ENCODE results near the gene PIK3CD. TPM values are rescaled to one million over a fixed set of nuclear protein-coding genes. Genes with fewer than 3 reads are reported as not detected.

PIK3CD gene
- total RNA-seq, 1 experiment from 2014 or later, result 43.5 TPM

DNA sequence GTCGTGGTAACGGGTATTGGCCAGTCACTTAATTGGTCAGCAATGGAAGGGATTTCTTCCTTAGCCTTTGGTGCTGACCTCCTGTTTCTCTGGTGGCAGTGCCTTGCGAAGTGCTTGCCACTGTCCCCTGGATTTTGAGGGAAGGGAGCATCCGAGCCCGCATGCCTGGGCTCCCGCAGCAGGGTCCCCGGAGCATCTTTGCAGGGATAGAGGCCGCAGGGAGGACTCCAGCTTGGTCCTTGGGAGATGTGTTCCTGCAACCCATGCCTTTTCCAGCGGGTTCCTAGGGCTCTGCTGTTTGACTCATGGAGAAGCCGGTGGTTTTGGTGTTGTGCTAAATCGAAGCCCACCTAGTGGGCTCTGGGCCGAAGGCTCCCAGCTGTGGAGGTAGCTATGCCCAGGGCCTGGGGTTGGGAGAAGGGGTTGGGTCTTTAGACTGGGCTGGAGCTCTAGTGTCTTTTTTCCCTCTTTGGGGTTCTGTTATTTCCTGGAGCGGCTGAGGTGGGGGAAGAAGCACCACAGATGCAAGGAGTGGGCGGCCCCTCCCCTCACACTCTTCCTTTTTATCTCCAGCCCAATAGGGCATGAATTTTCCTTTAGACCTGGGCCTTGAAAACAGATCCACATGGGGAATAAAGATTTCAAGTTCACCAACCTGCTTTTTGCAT lies 39.0 kb downstream of the PIK3CD start:
- no peaks in the 10 kb centered on the region for H3K9me2 ChIP-seq (replicated peaks; ENCODE audit: insufficient read depth, low read length)
- H3K4me3 ChIP-seq (ENCODE audit: low read length), result no peak overlapping the region
- no peak for DNase-seq
- H3K4me1 ChIP-seq (ENCODE audit: low read length), result peaks cover 42% of the 10 kb centered on the region
- no peak overlapping the region for H2AFZ ChIP-seq (ENCODE audit: low read length)
- no peaks in the 10 kb centered on the region for H4K20me1 ChIP-seq (ENCODE audit: insufficient read depth, low read depth, low read length)
- H3K27me3 ChIP-seq (ENCODE audit: low read length), result no peaks in the 10 kb centered on the region
- no peaks in the 10 kb centered on the region for H3K9me3 ChIP-seq (ENCODE audit: low read length)
- H3K36me3 ChIP-seq (ENCODE audit: insufficient read depth, low read length), result no peaks in the 10 kb centered on the region
- no peak overlapping the region for H3K9ac ChIP-seq (ENCODE audit: low read length)
- H3K79me2 ChIP-seq (ENCODE audit: low read length), result peaks cover 39% of the 10 kb centered on the region
- H3K27ac ChIP-seq (ENCODE audit: low read length), result peak overlapping the region; percentile 15; the same call in 1 of the 2 replicates
- H3K4me2 ChIP-seq (ENCODE audit: low read depth, low read length, poor library complexity, severe bottlenecking), result peak overlapping the region; percentile 36

DNA sequence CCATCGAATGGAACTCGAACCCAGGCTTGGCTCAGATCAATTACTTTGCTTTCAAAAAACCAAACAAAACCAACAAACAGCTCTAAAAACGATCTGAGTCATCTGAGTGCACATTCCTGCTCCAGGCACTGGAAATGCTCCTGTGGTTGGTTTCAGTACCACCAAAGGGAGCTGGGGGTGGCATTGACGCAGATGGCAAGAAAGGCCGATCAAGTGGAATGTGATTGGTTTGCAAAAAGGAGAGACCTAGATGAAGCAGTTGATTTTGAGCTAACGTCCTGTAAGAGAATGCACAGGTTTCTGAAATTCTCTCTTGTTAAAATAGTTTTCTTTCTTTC lies 39.5 kb downstream of the PIK3CD start:
- DNase-seq, result no peak
- Histone ChIP-seq H3K9ac (ENCODE audit: low read length) (no peak overlapping the region), H3K79me2 (ENCODE audit: low read length) (peaks cover 34% of the 10 kb centered on the region), H3K36me3 (ENCODE audit: insufficient read depth, low read length) (no peaks in the 10 kb centered on the region), H3K4me2 (ENCODE audit: low read depth, low read length, poor library complexity, severe bottlenecking) (no peak overlapping the region), H3K27ac (ENCODE audit: low read length) (no peak overlapping the region; the same call in 1 of the 2 replicates), H4K20me1 (ENCODE audit: insufficient read depth, low read depth, low read length) (no peaks in the 10 kb centered on the region), H3K4me3 (ENCODE audit: low read length) (no peak overlapping the region), H3K4me1 (ENCODE audit: low read length) (peaks cover 37% of the 10 kb centered on the region), H3K27me3 (ENCODE audit: low read length) (no peaks in the 10 kb centered on the region), H3K9me3 (ENCODE audit: low read length) (no peaks in the 10 kb centered on the region), H2AFZ (ENCODE audit: low read length) (no peak overlapping the region), H3K9me2 (replicated peaks; ENCODE audit: insufficient read depth, low read length) (no peaks in the 10 kb centered on the region)

DNA sequence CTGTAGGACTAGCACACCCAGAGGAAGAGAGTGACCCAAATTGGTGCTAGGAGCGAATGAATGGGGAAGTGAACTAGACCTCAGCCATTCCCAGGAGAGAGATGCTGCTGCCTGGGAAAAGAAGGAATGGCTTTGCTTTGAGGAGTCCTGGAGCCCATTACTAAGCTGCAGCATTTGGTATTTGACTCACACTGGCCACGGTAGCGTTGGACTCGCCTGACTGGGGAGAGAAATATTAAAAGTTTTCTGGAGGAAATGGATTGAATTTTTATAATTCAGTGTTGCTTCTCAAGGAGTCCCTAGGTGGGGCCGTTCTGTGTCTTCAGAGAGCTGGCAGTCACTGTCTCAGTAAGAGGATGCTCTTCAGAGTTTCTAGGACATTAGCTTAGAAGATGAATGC lies 40.2 kb downstream of the PIK3CD start:
- Histone ChIP-seq H3K9me2 (replicated peaks; ENCODE audit: insufficient read depth, low read length) (no peaks in the 10 kb centered on the region), H3K36me3 (ENCODE audit: insufficient read depth, low read length) (no peaks in the 10 kb centered on the region), H3K4me2 (ENCODE audit: low read depth, low read length, poor library complexity, severe bottlenecking) (no peak overlapping the region), H4K20me1 (ENCODE audit: insufficient read depth, low read depth, low read length) (no peaks in the 10 kb centered on the region), H3K4me1 (ENCODE audit: low read length) (peaks cover 31% of the 10 kb centered on the region), H3K4me3 (ENCODE audit: low read length) (no peak overlapping the region), H3K9ac (ENCODE audit: low read length) (no peak overlapping the region), H3K27me3 (ENCODE audit: low read length) (no peaks in the 10 kb centered on the region), H3K9me3 (ENCODE audit: low read length) (no peaks in the 10 kb centered on the region), H3K27ac (ENCODE audit: low read length) (no peak overlapping the region; the same call in 1 of the 2 replicates), H3K79me2 (ENCODE audit: low read length) (peaks cover 28% of the 10 kb centered on the region), H2AFZ (ENCODE audit: low read length) (no peak overlapping the region)
- no peak for DNase-seq

DNA sequence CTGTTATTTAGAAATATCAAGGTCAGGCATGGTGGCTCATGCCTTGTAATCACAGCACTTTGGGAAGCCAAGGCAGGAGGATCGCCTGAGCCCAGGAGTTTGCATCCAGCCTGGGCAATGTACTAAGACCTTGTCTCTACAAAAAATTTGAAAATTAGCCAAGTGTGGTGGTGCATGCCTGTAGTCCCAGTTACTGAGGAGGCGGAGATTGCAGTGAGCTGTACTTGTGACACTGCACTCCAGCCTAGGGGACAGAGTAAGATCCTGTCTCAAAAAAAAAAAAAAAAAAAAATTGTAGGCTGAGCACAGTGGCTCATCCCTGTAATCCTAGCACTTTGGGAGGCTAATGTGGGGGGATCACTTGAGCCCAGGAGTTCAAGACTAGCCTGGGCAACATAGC lies 45.3 kb downstream of the PIK3CD start:
- H3K4me2 ChIP-seq (ENCODE audit: low read depth, low read length, poor library complexity, severe bottlenecking), result no peak overlapping the region
- DNase-seq, result peak; percentile 59
- no peaks in the 10 kb centered on the region for H3K27me3 ChIP-seq (ENCODE audit: low read length)
- no peaks in the 10 kb centered on the region for H3K4me1 ChIP-seq (ENCODE audit: low read length)
- H3K4me3 ChIP-seq (ENCODE audit: low read length), result no peak overlapping the region
- no peak overlapping the region for H3K9ac ChIP-seq (ENCODE audit: low read length)
- no peak overlapping the region for H2AFZ ChIP-seq (ENCODE audit: low read length)
- H3K36me3 ChIP-seq (ENCODE audit: insufficient read depth, low read length), result no peaks in the 10 kb centered on the region
- no peaks in the 10 kb centered on the region; the same call in 1 of the 2 replicates for H3K79me2 ChIP-seq (ENCODE audit: low read length)
- no peak overlapping the region for H3K27ac ChIP-seq (ENCODE audit: low read length)
- no peaks in the 10 kb centered on the region for H4K20me1 ChIP-seq (ENCODE audit: insufficient read depth, low read depth, low read length)
- H3K9me3 ChIP-seq (ENCODE audit: low read length), result no peaks in the 10 kb centered on the region
- no peaks in the 10 kb centered on the region for H3K9me2 ChIP-seq (replicated peaks; ENCODE audit: insufficient read depth, low read length)

DNA sequence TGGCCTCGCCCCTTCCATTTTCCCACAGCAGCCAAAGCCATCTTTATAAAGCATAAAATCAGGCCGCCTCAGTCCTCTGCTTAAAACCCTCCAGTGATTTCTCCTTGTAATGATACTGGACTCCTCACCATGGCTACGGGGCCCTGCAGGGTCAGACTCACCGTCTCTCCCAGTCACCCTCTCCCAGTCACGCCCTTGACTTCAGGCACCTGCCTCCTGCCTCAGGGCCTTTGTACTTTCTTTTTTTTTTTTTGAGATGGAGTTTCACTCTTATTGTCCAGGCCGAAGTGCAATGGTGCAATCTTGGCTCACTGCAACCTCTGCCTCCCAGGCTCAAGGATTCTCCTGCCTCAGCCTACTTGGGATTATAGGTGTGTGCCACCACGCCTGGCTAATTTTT lies 47.8 kb downstream of the PIK3CD start:
- no peak overlapping the region for H3K27ac ChIP-seq (ENCODE audit: low read length)
- no peak overlapping the region for H3K4me2 ChIP-seq (ENCODE audit: low read depth, low read length, poor library complexity, severe bottlenecking)
- no peaks in the 10 kb centered on the region for H3K9me2 ChIP-seq (replicated peaks; ENCODE audit: insufficient read depth, low read length)
- no peaks in the 10 kb centered on the region for H4K20me1 ChIP-seq (ENCODE audit: insufficient read depth, low read depth, low read length)
- H3K27me3 ChIP-seq (ENCODE audit: low read length), result no peaks in the 10 kb centered on the region
- H3K4me3 ChIP-seq (ENCODE audit: low read length), result no peak overlapping the region
- no peak overlapping the region for H3K9ac ChIP-seq (ENCODE audit: low read length)
- H3K9me3 ChIP-seq (ENCODE audit: low read length), result no peaks in the 10 kb centered on the region
- H3K4me1 ChIP-seq (ENCODE audit: low read length), result peaks cover 8% of the 10 kb centered on the region
- H3K36me3 ChIP-seq (ENCODE audit: insufficient read depth, low read length), result no peaks in the 10 kb centered on the region
- no peak overlapping the region for H2AFZ ChIP-seq (ENCODE audit: low read length)
- DNase-seq, result no peak
- peaks cover 9% of the 10 kb centered on the region; the same call in 1 of the 2 replicates for H3K79me2 ChIP-seq (ENCODE audit: low read length)

DNA sequence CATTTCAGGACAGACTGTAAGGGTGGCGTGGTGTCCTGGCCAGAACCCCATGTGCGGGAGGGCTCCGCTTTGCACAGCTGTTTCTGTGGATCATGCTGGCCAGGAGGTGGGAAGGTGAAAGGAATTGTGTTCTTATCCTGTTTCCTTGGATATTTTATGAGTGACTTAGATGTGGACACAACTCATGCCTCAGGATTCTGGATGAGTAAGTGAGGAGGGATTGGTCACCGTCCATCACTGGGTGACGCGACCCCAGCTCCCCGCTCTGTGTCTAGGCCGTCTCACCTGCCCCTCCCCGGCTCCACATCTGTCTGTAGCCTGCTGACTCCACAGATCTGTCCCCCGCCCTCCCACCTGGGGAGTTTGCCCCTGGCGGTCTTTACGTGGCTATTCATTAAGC lies 48.8 kb downstream of the PIK3CD start:
- Histone ChIP-seq H3K9me2 (replicated peaks; ENCODE audit: insufficient read depth, low read length) (no peaks in the 10 kb centered on the region), H3K4me3 (ENCODE audit: low read length) (no peak overlapping the region), H2AFZ (ENCODE audit: low read length) (no peak overlapping the region), H3K4me2 (ENCODE audit: low read depth, low read length, poor library complexity, severe bottlenecking) (no peak overlapping the region), H3K4me1 (ENCODE audit: low read length) (peaks cover 15% of the 10 kb centered on the region), H3K36me3 (ENCODE audit: insufficient read depth, low read length) (no peaks in the 10 kb centered on the region), H3K27ac (ENCODE audit: low read length) (no peak overlapping the region), H3K9me3 (ENCODE audit: low read length) (no peaks in the 10 kb centered on the region), H3K9ac (ENCODE audit: low read length) (no peak overlapping the region), H3K79me2 (ENCODE audit: low read length) (peaks cover 13% of the 10 kb centered on the region; the same call in 1 of the 2 replicates), H3K27me3 (ENCODE audit: low read length) (no peaks in the 10 kb centered on the region), H4K20me1 (ENCODE audit: insufficient read depth, low read depth, low read length) (no peaks in the 10 kb centered on the region)
- DNase-seq, result no peak

DNA sequence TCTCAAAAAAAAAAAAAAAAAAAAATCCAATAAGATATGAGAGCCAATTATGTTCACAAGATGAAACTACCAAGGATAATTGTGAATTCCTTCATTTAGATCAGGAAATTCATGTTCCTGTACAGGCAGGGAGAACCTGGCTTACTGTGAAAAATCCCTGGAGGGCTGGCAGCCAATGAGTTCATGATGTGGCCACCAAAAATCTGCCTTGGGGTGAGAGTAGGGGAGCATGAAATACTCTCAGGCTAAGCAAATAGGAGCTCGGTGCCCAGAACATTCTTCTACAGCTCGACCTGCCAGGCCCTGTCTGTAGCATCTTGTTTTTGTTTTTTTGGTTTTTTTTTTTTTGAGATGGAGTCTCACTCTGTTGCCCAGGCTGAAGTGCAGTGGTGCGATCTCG lies 50.1 kb downstream of the PIK3CD start:
- Histone ChIP-seq H3K9me3 (ENCODE audit: low read length) (no peaks in the 10 kb centered on the region), H3K4me1 (ENCODE audit: low read length) (peaks cover 15% of the 10 kb centered on the region), H2AFZ (ENCODE audit: low read length) (no peak overlapping the region), H3K27ac (ENCODE audit: low read length) (no peak overlapping the region), H3K4me2 (ENCODE audit: low read depth, low read length, poor library complexity, severe bottlenecking) (no peak overlapping the region), H3K36me3 (ENCODE audit: insufficient read depth, low read length) (no peaks in the 10 kb centered on the region), H3K27me3 (ENCODE audit: low read length) (no peaks in the 10 kb centered on the region), H3K9me2 (replicated peaks; ENCODE audit: insufficient read depth, low read length) (no peaks in the 10 kb centered on the region), H3K79me2 (ENCODE audit: low read length) (peaks cover 13% of the 10 kb centered on the region; the same call in 1 of the 2 replicates), H3K9ac (ENCODE audit: low read length) (no peak overlapping the region), H4K20me1 (ENCODE audit: insufficient read depth, low read depth, low read length) (no peaks in the 10 kb centered on the region), H3K4me3 (ENCODE audit: low read length) (no peak overlapping the region)
- no peak for DNase-seq

DNA sequence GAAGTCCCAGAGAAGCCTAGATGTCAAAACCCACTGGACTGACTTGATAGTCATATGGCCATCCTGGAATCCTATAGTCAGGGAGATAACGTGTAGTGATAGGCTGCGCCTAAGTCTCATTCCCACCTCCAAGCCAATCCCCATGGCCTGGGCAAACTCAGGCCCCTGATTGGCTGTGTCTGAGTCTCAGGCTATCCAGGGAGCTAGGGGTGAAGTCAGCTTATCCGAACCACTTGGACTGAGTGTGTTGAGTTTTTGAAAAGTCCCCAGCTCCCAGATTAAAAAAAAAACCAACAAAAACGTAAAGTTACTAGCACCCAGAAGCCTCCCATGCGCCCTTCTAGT lies 51.6 kb downstream of the PIK3CD start:
- H3K79me2 ChIP-seq (ENCODE audit: low read length), result peaks cover 13% of the 10 kb centered on the region; the same call in 1 of the 2 replicates
- H3K36me3 ChIP-seq (ENCODE audit: insufficient read depth, low read length), result no peaks in the 10 kb centered on the region
- H2AFZ ChIP-seq (ENCODE audit: low read length), result no peak overlapping the region
- H3K4me1 ChIP-seq (ENCODE audit: low read length), result peaks cover 15% of the 10 kb centered on the region
- H4K20me1 ChIP-seq (ENCODE audit: insufficient read depth, low read depth, low read length), result no peaks in the 10 kb centered on the region
- DNase-seq, result no peak
- H3K27ac ChIP-seq (ENCODE audit: low read length), result no peak overlapping the region
- no peak overlapping the region for H3K4me2 ChIP-seq (ENCODE audit: low read depth, low read length, poor library complexity, severe bottlenecking)
- H3K27me3 ChIP-seq (ENCODE audit: low read length), result no peaks in the 10 kb centered on the region
- no peaks in the 10 kb centered on the region for H3K9me2 ChIP-seq (replicated peaks; ENCODE audit: insufficient read depth, low read length)
- no peaks in the 10 kb centered on the region for H3K9me3 ChIP-seq (ENCODE audit: low read length)
- no peak overlapping the region for H3K4me3 ChIP-seq (ENCODE audit: low read length)
- no peak overlapping the region for H3K9ac ChIP-seq (ENCODE audit: low read length)

All from Karpas-422 (cell line).